ENCODE results near the gene ELL2.
A peak's percentile ranks its signal among the peaks of the same experiment; 100 is the strongest.

DNA sequence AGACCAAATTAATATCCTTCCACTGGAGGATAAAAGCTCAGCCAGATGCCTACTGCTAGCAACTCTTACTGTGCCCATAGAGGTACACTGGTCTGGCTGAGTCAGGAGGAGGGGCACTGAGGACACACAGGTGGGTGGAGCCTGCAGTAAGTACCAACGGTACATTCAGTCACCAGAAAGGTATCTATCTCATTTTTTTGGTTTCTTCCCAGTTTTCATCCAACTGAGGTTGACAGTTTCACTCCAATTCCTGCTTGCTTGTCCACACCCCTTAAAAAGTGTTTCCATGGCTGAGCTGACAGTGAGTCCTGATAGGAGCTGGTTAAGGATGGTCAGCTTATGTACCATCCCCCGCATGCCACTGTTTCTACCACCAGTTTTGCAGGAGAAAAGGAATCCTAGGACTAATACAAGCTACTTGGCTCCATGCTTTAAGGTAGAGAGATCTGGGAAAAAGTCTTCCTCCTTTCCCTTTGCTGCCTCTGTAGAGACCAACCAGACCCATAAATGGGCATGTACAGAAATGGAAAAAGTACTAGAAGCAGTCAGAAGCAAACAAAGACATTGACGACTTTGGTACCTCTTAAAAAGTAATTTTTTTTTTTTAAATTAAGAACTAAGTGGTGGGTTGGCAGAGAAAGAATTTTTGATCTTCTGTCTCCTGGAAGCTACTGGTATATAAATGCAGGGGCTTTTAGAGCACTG lies 3.2 kb downstream of the ELL2 start:
- no peak for TF ChIP-seq POLR2A (IDR thresholded peaks at IDR 0.05)
- TF ChIP-seq, protein P1, sequence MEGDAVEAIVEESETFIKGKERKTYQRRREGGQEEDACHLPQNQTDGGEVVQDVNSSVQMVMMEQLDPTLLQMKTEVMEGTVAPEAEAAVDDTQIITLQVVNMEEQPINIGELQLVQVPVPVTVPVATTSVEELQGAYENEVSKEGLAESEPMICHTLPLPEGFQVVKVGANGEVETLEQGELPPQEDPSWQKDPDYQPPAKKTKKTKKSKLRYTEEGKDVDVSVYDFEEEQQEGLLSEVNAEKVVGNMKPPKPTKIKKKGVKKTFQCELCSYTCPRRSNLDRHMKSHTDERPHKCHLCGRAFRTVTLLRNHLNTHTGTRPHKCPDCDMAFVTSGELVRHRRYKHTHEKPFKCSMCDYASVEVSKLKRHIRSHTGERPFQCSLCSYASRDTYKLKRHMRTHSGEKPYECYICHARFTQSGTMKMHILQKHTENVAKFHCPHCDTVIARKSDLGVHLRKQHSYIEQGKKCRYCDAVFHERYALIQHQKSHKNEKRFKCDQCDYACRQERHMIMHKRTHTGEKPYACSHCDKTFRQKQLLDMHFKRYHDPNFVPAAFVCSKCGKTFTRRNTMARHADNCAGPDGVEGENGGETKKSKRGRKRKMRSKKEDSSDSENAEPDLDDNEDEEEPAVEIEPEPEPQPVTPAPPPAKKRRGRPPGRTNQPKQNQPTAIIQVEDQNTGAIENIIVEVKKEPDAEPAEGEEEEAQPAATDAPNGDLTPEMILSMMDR (IDR thresholded peaks at IDR 0.05), result no peak
- TF ChIP-seq POLR2AphosphoS5 (IDR thresholded peaks at IDR 0.05), result peak; percentile 40

Data from prostate gland (tissue), 2 donors.